Measurements from ENCODE around the gene TBC1D21.

Gene TBC1D21

DNA sequence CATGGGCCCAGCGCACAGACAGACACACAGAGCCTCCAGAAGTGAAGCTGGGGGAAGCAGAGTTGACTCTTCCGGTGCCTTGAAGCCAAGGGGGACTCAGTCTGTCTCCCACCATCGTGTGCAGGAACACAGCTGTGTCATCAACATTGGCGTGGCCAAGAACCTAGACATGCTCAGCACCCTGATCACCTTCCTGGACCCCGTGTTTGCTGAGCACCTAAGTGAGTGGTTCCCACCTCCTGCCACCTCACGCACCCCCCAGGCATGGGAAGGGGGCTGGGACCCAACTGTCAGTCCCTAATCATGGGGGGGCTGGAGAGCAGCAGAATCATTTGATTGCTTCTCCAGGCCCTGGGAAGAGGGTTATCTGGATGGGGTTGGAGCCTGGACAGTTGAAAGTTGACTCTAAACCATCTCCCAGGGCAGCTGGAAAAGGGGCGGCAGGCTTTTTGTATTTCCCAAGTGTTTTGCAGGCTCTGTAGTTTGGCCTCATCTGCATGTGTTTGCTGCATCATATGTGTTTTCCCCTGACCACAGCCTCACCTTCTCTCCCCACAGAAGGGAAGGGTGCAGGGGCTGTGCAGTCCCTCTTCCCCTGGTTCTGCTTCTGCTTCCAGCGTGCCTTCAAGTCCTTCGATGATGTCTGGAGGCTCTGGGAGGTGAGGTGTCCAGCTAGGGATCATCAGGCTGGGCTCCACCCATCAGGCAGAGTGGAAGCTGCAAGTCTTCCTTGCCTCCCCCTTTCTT, 12.8 kb downstream of the TBC1D21 start:
- FAIRE-seq, result no peak
- DNase-seq (ENCODE audit: insufficient read length, low spot score), result no peak
- TF ChIP-seq SPI1 (IDR thresholded peaks at IDR 0.05; ENCODE audit: low read depth, low read length) (no peak), POLR2AphosphoS5 (IDR thresholded peaks at IDR 0.05; ENCODE audit: low read depth, low read length) (no peak), TAF1 (IDR thresholded peaks at IDR 0.05; ENCODE audit: low read depth, low read length) (no peak), POLR2A (IDR thresholded peaks at IDR 0.05; ENCODE audit: low read depth, low read length) (no peak), PAX5 (IDR thresholded peaks at IDR 0.05; ENCODE audit: insufficient read depth, low read length, severe bottlenecking) (no peak), POU2F2 (IDR thresholded peaks at IDR 0.05; ENCODE audit: low read depth, low read length) (no peak)

DNA sequence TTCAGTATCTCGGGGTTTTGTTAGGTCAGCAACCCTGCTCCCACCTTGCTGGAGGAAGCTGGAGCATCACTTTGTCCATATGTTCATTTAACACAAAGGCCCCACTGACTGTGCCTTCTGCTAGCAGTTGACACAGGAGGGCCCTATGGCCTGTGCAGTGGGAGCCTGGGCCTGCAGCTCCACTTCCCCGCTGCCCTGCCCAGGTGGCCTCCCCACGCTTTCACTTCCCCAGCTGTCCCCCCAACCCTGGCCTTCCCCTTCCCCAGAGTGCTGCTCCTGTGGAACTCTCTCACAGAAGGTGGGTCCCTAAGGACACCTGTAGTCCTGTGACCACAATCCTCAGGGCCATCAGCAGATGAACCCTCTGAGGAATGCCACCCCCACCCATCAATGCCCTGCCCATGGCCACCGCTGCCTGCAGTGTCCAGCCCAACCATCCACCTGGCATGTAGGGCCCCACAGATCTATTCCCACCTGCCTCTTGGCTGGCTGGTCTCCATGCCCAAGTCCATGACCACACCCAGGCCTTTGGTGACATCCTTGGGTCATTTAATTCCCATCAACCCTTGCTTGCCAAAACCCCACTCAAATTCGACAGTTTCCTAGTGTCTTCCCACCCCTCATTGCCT, 13.5 kb downstream of the TBC1D21 start:
- DNase-seq (ENCODE audit: insufficient read length, low spot score) (no peak), FAIRE-seq (no peak)
- TF ChIP-seq POU2F2 (IDR thresholded peaks at IDR 0.05; ENCODE audit: low read depth, low read length) (no peak), TAF1 (IDR thresholded peaks at IDR 0.05; ENCODE audit: low read depth, low read length) (no peak), POLR2A (IDR thresholded peaks at IDR 0.05; ENCODE audit: low read depth, low read length) (no peak), PAX5 (IDR thresholded peaks at IDR 0.05; ENCODE audit: insufficient read depth, low read length, severe bottlenecking) (no peak), SPI1 (IDR thresholded peaks at IDR 0.05; ENCODE audit: low read depth, low read length) (no peak), POLR2AphosphoS5 (IDR thresholded peaks at IDR 0.05; ENCODE audit: low read depth, low read length) (no peak)

DNA sequence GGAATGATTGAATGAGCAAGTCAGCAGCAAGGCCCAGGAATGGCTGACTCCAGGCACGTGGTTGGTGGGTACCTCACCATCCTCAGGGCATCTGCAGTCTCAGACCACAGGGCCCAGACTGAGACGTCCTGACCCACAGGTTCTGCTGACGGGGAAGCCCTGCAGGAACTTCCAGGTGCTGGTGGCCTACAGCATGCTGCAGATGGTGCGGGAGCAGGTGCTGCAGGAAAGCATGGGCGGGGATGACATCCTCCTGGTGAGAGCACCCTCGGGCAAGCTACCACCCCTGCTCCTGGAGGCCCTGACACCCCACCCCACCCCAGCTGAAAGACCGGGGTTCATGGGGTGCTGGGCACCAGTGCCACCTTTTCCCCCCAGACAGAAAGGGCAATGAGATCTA, 14.1 kb downstream of the TBC1D21 start:
- no peak for DNase-seq (ENCODE audit: insufficient read length, low spot score)
- no peak for FAIRE-seq
- no peak for TF ChIP-seq POLR2A (IDR thresholded peaks at IDR 0.05; ENCODE audit: low read depth, low read length)
- no peak for TF ChIP-seq SPI1 (IDR thresholded peaks at IDR 0.05; ENCODE audit: low read depth, low read length)
- no peak for TF ChIP-seq TAF1 (IDR thresholded peaks at IDR 0.05; ENCODE audit: low read depth, low read length)
- no peak for TF ChIP-seq PAX5 (IDR thresholded peaks at IDR 0.05; ENCODE audit: insufficient read depth, low read length, severe bottlenecking)
- no peak for TF ChIP-seq POLR2AphosphoS5 (IDR thresholded peaks at IDR 0.05; ENCODE audit: low read depth, low read length)
- no peak for TF ChIP-seq POU2F2 (IDR thresholded peaks at IDR 0.05; ENCODE audit: low read depth, low read length)

DNA sequence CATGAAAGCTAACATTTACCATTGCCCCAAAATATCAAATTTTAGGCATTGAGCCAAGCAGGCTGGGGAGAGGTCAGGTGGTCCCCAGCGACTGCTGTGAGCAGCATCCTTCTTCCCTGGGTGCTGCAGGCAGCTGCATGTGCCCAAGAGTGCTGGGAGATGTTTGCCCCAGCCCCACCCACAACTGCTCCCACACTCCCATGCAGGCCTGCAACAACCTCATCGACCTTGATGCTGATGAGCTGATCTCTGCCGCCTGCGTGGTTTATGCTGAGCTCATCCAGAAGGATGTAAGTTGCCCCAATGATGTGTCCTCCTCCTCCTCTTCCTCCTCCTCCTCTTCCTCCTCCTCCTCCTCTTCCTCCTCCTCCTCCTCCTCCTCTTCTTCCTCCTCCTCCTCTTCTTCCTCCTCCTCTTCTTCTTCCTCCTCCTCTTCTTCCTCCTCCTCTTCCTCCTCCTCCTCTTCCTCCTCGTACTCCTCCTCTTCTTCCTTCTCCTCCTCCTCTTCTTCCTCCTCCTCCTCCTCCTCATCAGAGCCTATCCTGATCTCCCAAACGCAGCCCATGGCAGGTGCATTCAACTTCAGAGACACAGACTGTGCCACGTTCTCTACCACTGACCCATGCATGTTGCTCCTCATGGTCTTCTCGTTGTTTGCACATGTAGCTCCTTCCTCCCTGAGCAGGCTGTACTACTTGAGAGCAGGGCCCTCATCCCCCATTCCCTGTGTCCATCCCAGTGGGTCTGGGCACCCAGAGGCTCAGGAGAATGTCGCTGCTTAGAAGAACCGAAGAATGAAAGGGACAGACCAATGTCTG, 15.1 kb downstream of the TBC1D21 start:
- TF ChIP-seq TAF1 (IDR thresholded peaks at IDR 0.05; ENCODE audit: low read depth, low read length) (no peak), POLR2AphosphoS5 (IDR thresholded peaks at IDR 0.05; ENCODE audit: low read depth, low read length) (no peak), SPI1 (IDR thresholded peaks at IDR 0.05; ENCODE audit: low read depth, low read length) (no peak), PAX5 (IDR thresholded peaks at IDR 0.05; ENCODE audit: insufficient read depth, low read length, severe bottlenecking) (no peak), POU2F2 (IDR thresholded peaks at IDR 0.05; ENCODE audit: low read depth, low read length) (no peak), POLR2A (IDR thresholded peaks at IDR 0.05; ENCODE audit: low read depth, low read length) (no peak)
- no peak for FAIRE-seq
- no peak for DNase-seq (ENCODE audit: insufficient read length, low spot score)

DNA sequence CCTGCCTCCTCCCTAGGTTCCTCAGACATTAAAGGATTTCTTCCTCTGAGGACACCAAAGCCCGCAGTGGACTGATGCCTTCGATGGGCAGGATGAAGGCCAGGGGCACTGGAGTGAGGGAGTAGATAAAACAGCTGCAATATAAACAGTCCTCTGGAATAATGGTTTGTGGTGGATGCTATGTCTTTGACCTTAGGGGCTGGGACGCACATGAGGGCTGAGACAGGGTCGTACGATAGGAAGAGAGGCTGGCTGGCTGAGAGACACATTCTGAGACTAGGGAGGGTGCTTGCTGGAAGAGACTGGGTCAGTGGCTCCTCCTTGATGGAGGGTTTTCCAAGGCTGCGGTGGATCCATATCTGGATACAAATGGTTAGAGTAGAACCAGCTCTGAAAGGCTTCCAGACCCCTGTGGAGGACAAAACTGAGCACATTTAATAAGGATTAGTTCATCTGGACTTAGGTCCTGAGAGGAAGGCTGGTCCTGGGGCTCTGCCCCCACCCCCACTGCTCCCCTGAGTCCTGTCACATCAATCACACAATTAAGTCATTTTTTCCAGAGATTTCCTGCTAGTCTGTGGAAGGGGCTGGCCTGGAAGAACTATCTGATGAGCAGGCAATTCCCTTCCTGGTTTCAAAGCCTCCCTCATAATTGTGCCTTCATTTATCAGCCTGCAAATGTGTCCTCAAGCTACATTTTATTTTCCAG, 15.8 kb downstream of the TBC1D21 start:
- FAIRE-seq (no peak), DNase-seq (ENCODE audit: insufficient read length, low spot score) (no peak)
- TF ChIP-seq TAF1 (IDR thresholded peaks at IDR 0.05; ENCODE audit: low read depth, low read length) (no peak), PAX5 (IDR thresholded peaks at IDR 0.05; ENCODE audit: insufficient read depth, low read length, severe bottlenecking) (no peak), POLR2A (IDR thresholded peaks at IDR 0.05; ENCODE audit: low read depth, low read length) (no peak)

- TF ChIP-seq TAF1 (IDR thresholded peaks at IDR 0.05; ENCODE audit: low read depth, low read length), result no peak
- no peak for TF ChIP-seq POLR2AphosphoS5 (IDR thresholded peaks at IDR 0.05; ENCODE audit: low read depth, low read length)
- no peak for TF ChIP-seq POLR2A (IDR thresholded peaks at IDR 0.05; ENCODE audit: low read depth, low read length)
- TF ChIP-seq POU2F2 (IDR thresholded peaks at IDR 0.05; ENCODE audit: low read depth, low read length), result no peak
- TF ChIP-seq PAX5 (IDR thresholded peaks at IDR 0.05; ENCODE audit: insufficient read depth, low read length, severe bottlenecking), result no peak
- TF ChIP-seq SPI1 (IDR thresholded peaks at IDR 0.05; ENCODE audit: low read depth, low read length), result no peak
- FAIRE-seq (no peak), DNase-seq (ENCODE audit: insufficient read length, low spot score) (no peak)
These were observed 16.4 kb downstream of the TBC1D21 start for GRCh38 chr15:73889762-73890124.

DNA sequence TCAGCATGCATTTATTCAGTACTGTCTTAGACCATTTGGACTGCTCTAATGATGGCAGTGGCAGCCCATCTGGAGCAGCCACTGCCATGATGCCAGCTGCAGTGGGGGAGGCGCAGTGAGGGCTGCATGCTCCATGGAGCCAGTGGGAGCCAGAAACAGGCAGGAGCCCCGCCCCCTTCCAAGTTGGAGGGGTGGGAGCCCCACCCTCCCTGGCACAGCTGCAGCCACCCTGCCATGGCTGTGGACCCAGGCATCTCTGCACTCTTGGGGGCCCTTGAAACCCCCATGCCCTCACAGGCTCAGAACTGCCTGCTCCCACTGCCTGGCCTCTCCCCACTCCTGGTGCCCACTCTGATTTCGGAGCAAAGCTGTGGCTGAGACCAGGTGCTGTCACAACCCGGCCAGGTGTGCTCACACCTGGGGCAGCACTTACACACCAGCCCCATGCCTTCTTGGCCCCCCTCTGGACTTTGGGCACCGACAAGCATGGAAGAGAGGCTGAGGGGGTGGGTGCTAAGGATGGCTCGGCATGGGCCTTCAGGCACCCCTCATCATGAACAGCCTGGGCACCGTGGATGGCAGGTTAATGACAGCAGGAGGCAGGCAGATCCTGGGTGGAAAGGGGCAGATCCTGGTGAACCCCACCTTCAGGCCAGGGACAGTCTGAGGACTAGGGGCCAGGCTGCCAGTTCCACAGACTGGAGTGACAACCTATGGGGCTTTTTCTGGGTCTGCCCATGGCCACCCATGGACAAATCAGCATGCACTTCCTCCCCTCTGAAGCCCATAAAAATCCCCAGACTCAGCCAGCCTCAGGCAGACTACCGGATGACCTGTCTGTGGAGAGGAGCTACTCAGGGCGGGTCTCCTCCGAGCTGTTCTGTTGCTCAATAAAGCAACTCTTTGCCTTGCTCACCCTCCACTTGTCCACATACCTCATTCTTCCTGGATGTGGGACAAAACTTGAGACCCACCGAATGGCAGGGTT, 18.3 kb downstream of the TBC1D21 start:
- FAIRE-seq (no peak), DNase-seq (ENCODE audit: insufficient read length, low spot score) (no peak)
- TF ChIP-seq SPI1 (IDR thresholded peaks at IDR 0.05; ENCODE audit: low read depth, low read length) (no peak), POLR2A (IDR thresholded peaks at IDR 0.05; ENCODE audit: low read depth, low read length) (no peak), PAX5 (IDR thresholded peaks at IDR 0.05; ENCODE audit: insufficient read depth, low read length, severe bottlenecking) (no peak), POLR2AphosphoS5 (IDR thresholded peaks at IDR 0.05; ENCODE audit: low read depth, low read length) (no peak), POU2F2 (IDR thresholded peaks at IDR 0.05; ENCODE audit: low read depth, low read length) (no peak), TAF1 (IDR thresholded peaks at IDR 0.05; ENCODE audit: low read depth, low read length) (no peak)
